Activated CD4-positive, alpha-beta T cell treated with anti-CD3 and anti-CD28 coated beads, Interleukin-2, amount 50 U/mL, for 1 hour (primary cell): ENCODE results near the gene ABLIM3.

Source experiments
- DNase-seq: peaks from one replicate; pipeline ENCODE4 v3.0.0-alpha.2; 2020

ABLIM3 gene

GRCh38 chr5:149133795-149134777 is 7.2 kb upstream of the ABLIM3 start:
- no peak for DNase-seq

- DNase-seq, result no peak
Measured at GRCh38 chr5:149134778-149135500, 6.4 kb upstream of the ABLIM3 start.

GRCh38 chr5:149135536-149136201 is 5.6 kb upstream of the ABLIM3 start:
- no peak for DNase-seq

GRCh38 chr5:149138182-149138923 is 2.9 kb upstream of the ABLIM3 start:
- no peak for DNase-seq

DNA sequence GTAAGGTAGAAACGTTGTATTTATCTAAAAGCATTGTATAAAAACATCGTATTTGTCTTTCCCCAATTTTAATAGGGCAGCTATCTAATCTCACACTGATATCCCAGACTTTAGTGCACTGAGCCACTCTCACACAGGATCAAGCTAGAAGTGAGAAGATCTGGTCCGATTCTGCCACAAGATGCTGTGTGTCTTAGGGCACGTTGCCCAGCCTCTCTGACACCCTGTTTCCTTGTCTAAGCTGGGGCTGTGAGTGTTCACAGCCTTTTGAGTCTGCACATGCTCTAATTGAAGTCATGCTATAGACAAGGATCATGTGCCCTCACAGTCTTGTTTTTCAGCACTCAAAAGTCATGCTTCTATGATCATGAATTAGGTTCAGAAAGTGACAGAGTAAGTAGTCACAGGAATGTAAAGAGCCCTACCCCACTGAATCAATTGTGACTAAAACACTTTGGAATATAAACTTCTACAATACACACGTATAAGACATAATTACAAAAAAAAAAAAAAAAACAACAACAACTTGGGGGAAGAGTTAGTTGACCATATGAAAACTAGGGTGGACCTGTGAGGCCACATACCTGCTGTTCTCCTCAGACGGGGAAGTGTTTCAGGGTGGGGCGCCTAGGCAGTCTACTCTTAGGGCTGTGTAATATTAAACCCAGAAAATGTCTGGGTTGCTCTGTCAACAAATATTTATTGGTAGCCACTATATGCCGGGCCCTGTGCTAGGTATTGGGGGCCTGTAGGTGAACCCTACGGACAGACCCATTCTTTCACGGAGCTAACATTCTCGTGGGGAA is 893 bp upstream of the ABLIM3 start:
- DNase-seq, result no peak

- DNase-seq, result no peak
Measured at GRCh38 chr5:149141957-149142851, 911 bp downstream of the ABLIM3 start.

GRCh38 chr5:149143470-149143869 is 2.2 kb downstream of the ABLIM3 start:
- no peak for DNase-seq

DNA sequence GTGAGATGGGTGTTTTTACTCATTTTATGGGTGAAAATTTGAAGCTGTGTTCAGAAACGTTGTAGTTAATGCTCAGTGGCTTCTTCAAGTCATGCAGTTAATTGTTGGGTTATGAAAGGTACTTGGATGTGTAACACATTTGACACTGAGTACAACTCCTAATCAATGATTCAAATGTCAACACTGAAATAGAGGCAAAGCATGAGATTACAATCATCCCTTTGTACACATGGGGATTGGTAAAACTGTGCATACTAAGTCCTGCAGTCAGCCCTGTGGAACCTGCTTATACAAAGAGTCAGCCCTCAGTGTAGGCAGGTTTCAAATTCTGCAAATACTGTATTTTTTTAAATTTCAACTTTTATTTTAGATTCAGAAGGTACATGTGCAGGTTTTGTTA is 3.3 kb downstream of the ABLIM3 start:
- DNase-seq, result no peak

DNA sequence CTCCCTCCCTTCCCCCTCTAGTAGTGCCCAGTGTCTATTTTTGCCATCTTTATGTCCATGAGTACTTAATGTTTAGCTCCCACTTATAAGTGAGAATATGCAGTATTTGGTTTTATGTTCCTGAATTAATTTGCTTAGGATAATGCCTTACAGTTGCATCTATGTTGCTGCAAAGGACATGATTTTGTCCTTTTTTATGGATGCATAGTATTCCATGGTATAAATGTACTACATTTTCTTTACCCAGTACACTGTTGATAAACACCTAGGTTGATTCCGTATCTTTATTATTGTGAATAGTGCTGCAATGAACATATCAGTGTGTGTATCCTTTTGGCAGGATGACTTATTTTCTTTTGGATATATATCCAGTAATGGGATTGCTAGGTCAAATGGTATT is 3.8 kb downstream of the ABLIM3 start:
- no peak for DNase-seq

DNA sequence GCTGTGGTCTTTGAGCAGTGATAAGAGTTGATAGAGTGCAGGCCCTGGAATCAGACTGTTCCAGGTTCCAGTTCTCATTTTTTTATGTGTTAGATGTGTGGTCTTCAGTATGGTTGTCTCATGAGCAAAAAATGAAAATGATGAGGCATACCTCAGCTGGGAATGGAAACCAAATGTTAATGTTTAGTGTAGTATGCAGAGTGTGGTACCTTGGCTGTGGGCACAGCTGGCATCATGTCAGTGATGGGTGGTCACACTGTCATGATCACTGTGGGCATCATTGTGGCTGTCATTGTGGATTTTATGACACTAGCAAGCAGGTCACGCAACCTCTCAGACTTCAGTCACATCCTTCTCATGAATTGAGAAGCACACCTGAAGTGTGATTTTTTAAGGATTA is 6.4 kb downstream of the ABLIM3 start:
- DNase-seq, result no peak

DNA sequence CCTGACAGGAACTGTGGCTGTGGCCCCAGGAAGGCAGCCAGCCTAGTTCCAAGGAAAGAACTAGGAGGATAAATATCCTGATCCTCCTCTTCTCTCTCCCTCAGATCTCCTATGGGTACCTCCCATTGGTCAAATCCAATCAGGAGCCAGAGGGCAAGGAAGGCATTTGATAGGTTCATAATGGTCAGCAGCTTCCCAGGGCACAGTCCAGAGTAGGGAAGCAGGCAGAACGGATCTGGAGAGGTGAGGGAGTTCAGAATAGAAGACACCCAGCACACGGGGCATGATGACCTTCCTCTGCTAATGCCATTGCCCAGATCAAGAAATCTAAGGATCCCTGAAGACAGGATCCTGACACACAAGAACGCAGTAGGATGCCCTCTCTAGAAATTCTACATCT is 8.6 kb downstream of the ABLIM3 start:
- DNase-seq, result no peak

GRCh38 chr5:149150457-149150856 is 9.2 kb downstream of the ABLIM3 start:
- no peak for DNase-seq

- DNase-seq, result no peak
Measured at GRCh38 chr5:149151717-149152116, 10.4 kb downstream of the ABLIM3 start.

DNA sequence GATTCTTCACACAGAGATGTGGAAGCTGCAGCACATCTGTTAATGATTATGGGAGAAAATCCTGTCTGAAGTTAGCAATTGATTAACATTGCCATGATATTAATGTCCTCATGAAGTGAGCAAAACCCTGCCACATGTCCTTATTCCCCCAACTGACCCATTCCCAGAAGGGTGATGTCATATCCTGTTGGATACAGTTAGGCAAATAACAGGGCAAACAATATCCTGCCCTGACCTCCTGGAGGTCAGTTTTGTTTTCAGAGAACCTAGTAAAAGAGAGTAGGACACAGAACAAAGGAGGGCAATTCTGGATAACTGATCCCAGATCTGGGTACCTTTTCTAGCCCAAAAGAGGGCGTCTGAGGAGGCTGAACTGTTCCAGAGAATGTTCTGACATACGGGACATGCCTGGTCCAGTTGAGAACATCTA is 11.0 kb downstream of the ABLIM3 start:
- DNase-seq, result no peak

- no peak for DNase-seq
Measured at GRCh38 chr5:149153193-149153750, 12.0 kb downstream of the ABLIM3 start.

DNA sequence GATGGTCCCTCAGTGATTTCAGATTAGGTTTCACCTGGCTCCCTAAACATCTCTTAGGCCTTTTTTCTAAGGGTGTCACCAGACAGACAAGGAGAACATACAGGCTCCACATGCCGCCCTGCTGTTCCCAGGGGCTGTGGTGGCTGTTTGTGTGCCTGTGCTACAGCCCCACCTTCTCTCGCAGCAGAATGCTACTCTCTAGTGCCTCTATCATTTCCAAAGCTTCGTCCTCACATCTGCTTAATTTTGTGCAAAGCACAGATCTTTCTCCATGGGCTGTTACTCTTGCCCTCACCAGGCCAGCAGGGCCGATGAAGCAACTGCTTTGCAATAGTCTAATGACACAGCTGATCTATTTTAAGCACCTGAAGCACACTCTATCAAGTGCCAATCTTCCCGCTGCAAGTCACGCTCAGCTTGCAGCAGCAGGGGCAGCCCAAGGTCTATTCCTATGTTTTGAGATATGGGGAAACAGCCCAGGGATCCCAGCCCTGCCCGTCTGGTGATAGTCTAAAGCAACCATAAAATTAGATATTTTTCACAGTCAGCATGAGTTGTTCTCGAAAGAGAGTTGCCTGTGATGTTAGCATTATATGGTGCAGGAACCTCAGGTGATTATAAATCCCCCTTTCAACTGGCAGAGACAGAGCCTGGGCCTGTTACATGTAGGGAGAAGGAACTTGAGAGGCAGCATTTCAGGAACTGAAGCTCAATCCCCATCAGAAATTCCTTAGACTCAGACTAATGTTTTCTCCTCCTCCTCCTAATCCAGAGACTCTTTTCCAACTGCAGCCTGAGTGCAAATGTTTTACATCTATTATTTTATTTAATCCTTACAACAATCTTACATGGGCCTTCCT is 12.7 kb downstream of the ABLIM3 start:
- DNase-seq, result no peak

- DNase-seq, result no peak
Measured at GRCh38 chr5:149154650-149155049, 13.4 kb downstream of the ABLIM3 start.

GRCh38 chr5:149156435-149157083 is 15.3 kb downstream of the ABLIM3 start:
- DNase-seq, result no peak

- DNase-seq, result no peak
Measured at GRCh38 chr5:149157330-149157729, 16.0 kb downstream of the ABLIM3 start.
